Fibroblast of lung (primary cell): ENCODE results near the gene CC2D2A.

ENCODE experiments used
- EZH2 ChIP-seq: IDR thresholded peaks from 2 replicates; pipeline ENCODE4 v1.5.1; 2012; ENCODE audit warnings: low read length, control low read depth, mild to moderate bottlenecking; ENCODE audit errors: missing control alignments
- TF ChIP-seq, protein P1 (sequence below), 2 donors: IDR thresholded peaks in 1 of 2; conservative IDR thresholded peaks in 1 of 2; 1 replicate in 1 of 2; 2 replicates in 1 of 2; pipeline ENCODE4 v1.5.1; 2011 to 2012; ENCODE audit warnings: low read length in 2 of 2, control low read depth in 1 of 2, inconsistent platforms in 1 of 2, low read depth in 1 of 2, mild to moderate bottlenecking in 1 of 2

DNA sequence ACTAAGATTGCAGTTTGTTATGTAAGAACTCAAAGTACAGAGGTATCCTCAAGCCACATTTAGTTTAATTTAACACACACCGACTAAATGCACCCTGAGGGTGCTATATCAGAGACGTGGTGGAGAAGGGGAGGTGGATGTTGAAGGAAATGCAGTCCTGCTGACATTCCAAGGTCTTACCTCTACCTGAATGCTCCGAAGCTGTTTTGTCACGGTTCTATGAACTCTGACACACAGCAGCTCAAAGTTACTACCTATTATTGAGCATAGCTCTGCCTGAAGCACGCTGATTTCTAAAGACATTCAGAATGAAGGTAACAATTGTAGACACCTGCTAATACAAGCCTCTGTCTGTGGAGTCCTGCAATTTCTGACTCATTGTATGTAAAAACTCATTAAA is 6.7 kb downstream of the CC2D2A start:
- TF ChIP-seq, protein P1, sequence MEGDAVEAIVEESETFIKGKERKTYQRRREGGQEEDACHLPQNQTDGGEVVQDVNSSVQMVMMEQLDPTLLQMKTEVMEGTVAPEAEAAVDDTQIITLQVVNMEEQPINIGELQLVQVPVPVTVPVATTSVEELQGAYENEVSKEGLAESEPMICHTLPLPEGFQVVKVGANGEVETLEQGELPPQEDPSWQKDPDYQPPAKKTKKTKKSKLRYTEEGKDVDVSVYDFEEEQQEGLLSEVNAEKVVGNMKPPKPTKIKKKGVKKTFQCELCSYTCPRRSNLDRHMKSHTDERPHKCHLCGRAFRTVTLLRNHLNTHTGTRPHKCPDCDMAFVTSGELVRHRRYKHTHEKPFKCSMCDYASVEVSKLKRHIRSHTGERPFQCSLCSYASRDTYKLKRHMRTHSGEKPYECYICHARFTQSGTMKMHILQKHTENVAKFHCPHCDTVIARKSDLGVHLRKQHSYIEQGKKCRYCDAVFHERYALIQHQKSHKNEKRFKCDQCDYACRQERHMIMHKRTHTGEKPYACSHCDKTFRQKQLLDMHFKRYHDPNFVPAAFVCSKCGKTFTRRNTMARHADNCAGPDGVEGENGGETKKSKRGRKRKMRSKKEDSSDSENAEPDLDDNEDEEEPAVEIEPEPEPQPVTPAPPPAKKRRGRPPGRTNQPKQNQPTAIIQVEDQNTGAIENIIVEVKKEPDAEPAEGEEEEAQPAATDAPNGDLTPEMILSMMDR (conservative IDR thresholded peaks at IDR 0.05 in 1 of 2, IDR thresholded peaks at IDR 0.05 in 1 of 2; ENCODE audit: low read depth in 1 of 2, low read length in 2 of 2) = no peak
- no peak for TF ChIP-seq EZH2
